HG03196 (cell line): Measurements from ENCODE around the gene PRICKLE4.
"Not testable (repeated sequence)": the region's sequence is repeated elsewhere in the genome, so short reads cannot be mapped to it uniquely, and the experiment has no call there.

Experiments used
- ATAC-seq: cut with Tn5 transposase; IDR thresholded peaks from one replicate; pipeline ENCODE4 v1.9.1; 2021; ENCODE audit not compliant: unreplicated experiment

Gene PRICKLE4

GRCh38 chr6:41791305-41791704 is 10.7 kb downstream of the PRICKLE4 start:
- no peak for ATAC-seq

- no peak for ATAC-seq
Measured at GRCh38 chr6:41791984-41792383, 11.4 kb downstream of the PRICKLE4 start.

- ATAC-seq = no peak
Measured at GRCh38 chr6:41796474-41796873, 15.9 kb downstream of the PRICKLE4 start.

GRCh38 chr6:41798901-41799558 is 18.4 kb downstream of the PRICKLE4 start:
- no peak for ATAC-seq

- ATAC-seq = no peak
Measured at GRCh38 chr6:41799559-41799911, 19.0 kb downstream of the PRICKLE4 start.

GRCh38 chr6:41801380-41801779 is 20.8 kb downstream of the PRICKLE4 start:
- ATAC-seq = no peak

- ATAC-seq = no peak
Measured at GRCh38 chr6:41805830-41806774, 25.5 kb downstream of the PRICKLE4 start.

- no peak for ATAC-seq
Measured at GRCh38 chr6:41811095-41811494, 30.5 kb downstream of the PRICKLE4 start.

- ATAC-seq = not testable (repeated sequence)
Measured at GRCh38 chr6:41811946-41812345, 31.4 kb downstream of the PRICKLE4 start.

GRCh38 chr6:41813469-41813868 is 32.9 kb downstream of the PRICKLE4 start:
- no peak for ATAC-seq

GRCh38 chr6:41813956-41814355 is 33.4 kb downstream of the PRICKLE4 start:
- no peak for ATAC-seq

- no peak for ATAC-seq
Measured at GRCh38 chr6:41814629-41815028, 34.0 kb downstream of the PRICKLE4 start.

GRCh38 chr6:41815587-41815986 is 35.0 kb downstream of the PRICKLE4 start:
- no peak for ATAC-seq

GRCh38 chr6:41818271-41819054 is 37.9 kb downstream of the PRICKLE4 start:
- ATAC-seq = no peak

GRCh38 chr6:41821266-41821665 is 40.7 kb downstream of the PRICKLE4 start:
- ATAC-seq = no peak

GRCh38 chr6:41822021-41822420 is 41.4 kb downstream of the PRICKLE4 start:
- no peak for ATAC-seq

GRCh38 chr6:41823178-41823577 is 42.6 kb downstream of the PRICKLE4 start:
- ATAC-seq = no peak

- no peak for ATAC-seq
Measured at GRCh38 chr6:41824571-41825569, 44.3 kb downstream of the PRICKLE4 start.

GRCh38 chr6:41826343-41827022 is 45.9 kb downstream of the PRICKLE4 start:
- no peak for ATAC-seq

- no peak for ATAC-seq
Measured at GRCh38 chr6:41832263-41832662, 51.7 kb downstream of the PRICKLE4 start.
